BJ (cell line): Measurements from ENCODE around the gene CFHR1. TPM values are rescaled to one million over a fixed set of nuclear protein-coding genes. Genes with fewer than 3 reads are reported as not detected.
A peak's percentile ranks its signal among the peaks of the same experiment; 100 is the strongest.
"Not testable (repeated sequence)": the region's sequence is repeated elsewhere in the genome, so short reads cannot be mapped to it uniquely, and the experiment has no call there.

Source experiments
- CTCF ChIA-PET: fragments of 350-600 bp; formaldehyde crosslinking; extraction: SDS; loops from one replicate; lab custom pipeline; 2021; ENCODE audit warnings: antibody characterized with exemption, inconsistent platforms; lab: Yijun Ruan, JAX
- POLR2A ChIA-PET: fragments of 300-600 bp; sonication (Branson Sonifier 250); formaldehyde crosslinking; extraction: SDS; loops from one replicate; lab custom pipeline; 2021; ENCODE audit warnings: antibody characterized with exemption; lab: Charles Lee
- DNase-seq: peaks from one replicate; pipeline ENCODE4 v3.0.0-alpha.2; 2011; ENCODE audit warnings: low read depth
- H3K27me3 ChIP-seq: 2 replicates; pipeline ENCODE4 v1.6.0; 2011; ENCODE audit warnings: low read length; ENCODE audit not compliant: control insufficient read depth, insufficient read depth
- H3K36me3 ChIP-seq: 2 replicates; pipeline ENCODE4 v1.5.1; 2011; ENCODE audit warnings: low read length; ENCODE audit not compliant: control insufficient read depth, insufficient read depth
- H3K4me3 ChIP-seq: 2 replicates; pipeline ENCODE4 v1.5.1; 2011; ENCODE audit warnings: low read depth, mild to moderate bottlenecking, control low read depth, low read length
- CTCF ChIP-seq: IDR thresholded peaks from 2 replicates; pipeline ENCODE4 v1.5.1; 2011; ENCODE audit warnings: low read depth, mild to moderate bottlenecking, control low read depth, inconsistent platforms, low read length, moderate library complexity; ENCODE audit not compliant: insufficient read depth
- polyA plus RNA-seq: library from polyadenylated mRNA; depleted of rRNA; stranded (reverse); fragments of >200 nt; gene quantifications from 2 replicates; pipeline ENCODE4 v1.2.3, GENCODE V29; 2011

The CFHR1 gene
- polyA plus RNA-seq, 1 experiment: 0.26 TPM

GRCh38 chr1:196827860-196828259 lies 8.3 kb downstream of the CFHR1 start:
- POLR2A ChIA-PET, H3K4me3 ChIP-seq, H3K36me3 ChIP-seq, H3K27me3 ChIP-seq: not testable (repeated sequence)
- CTCF ChIA-PET: interaction anchor here (0.8 to 1.3 kb wide), 2 partner anchors 323 to 349 kb away, joined by 3 read pairs; no protein-coding TSS in a partner anchor
- peak; percentile 35 for TF ChIP-seq CTCF
- DNase-seq: peak; percentile 22

- CTCF ChIA-PET, H3K36me3 ChIP-seq, POLR2A ChIA-PET, DNase-seq, H3K4me3 ChIP-seq, H3K27me3 ChIP-seq: not testable (repeated sequence)
These were observed 30.3 kb downstream of the CFHR1 start for GRCh38 chr1:196849613-196850492.

- no peaks in the 10 kb centered on the region for H3K36me3 ChIP-seq
- POLR2A ChIA-PET: no interaction called here
- H3K27me3 ChIP-seq: no peaks in the 10 kb centered on the region
- TF ChIP-seq CTCF: no peak
- DNase-seq: no peak
- CTCF ChIA-PET: no interaction called here
- no peak overlapping the region for H3K4me3 ChIP-seq
These were observed 36.5 kb downstream of the CFHR1 start for GRCh38 chr1:196856053-196856452.

GRCh38 chr1:196857188-196857587 lies 37.7 kb downstream of the CFHR1 start:
- CTCF ChIA-PET: no interaction called here
- no peak for TF ChIP-seq CTCF

GRCh38 chr1:196858811-196859210 lies 39.3 kb downstream of the CFHR1 start:
- no peak for DNase-seq
- Histone ChIP-seq H3K27me3 (no peaks in the 10 kb centered on the region), H3K4me3 (no peak overlapping the region), H3K36me3 (no peaks in the 10 kb centered on the region)
- CTCF ChIA-PET: no interaction called here
- no peak for TF ChIP-seq CTCF
- POLR2A ChIA-PET: no interaction called here

More at GRCh38 chr1:196857188-196857587, 37.7 kb downstream of the CFHR1 start:
- DNase-seq: no peak
- H3K4me3 ChIP-seq: no peak overlapping the region
- POLR2A ChIA-PET: no interaction called here
- H3K27me3 ChIP-seq: no peaks in the 10 kb centered on the region
- no peaks in the 10 kb centered on the region for H3K36me3 ChIP-seq
